HepG2 (cell line): ENCODE data around the gene JUND. TPM values are rescaled to one million over a fixed set of nuclear protein-coding genes. Genes with fewer than 3 reads are reported as not detected.

Experiments used
- CEBPZ ChIP-seq: IDR thresholded peaks from 2 replicates; pipeline ENCODE4 v1.6.1; 2012; ENCODE audit warnings: low read length, improper control_type of control experiment
- MTA3 ChIP-seq: sonication (generic); formaldehyde crosslinking; IDR thresholded peaks from 2 replicates; pipeline ENCODE4 v1.4.0; 2020; ENCODE audit warnings: missing genetic modification reagents
- MYC ChIP-seq: sonication (generic); formaldehyde crosslinking; IDR thresholded peaks from 2 replicates; pipeline ENCODE4 v1.9.0; 2021; ENCODE audit warnings: missing genetic modification reagents, borderline replicate concordance
- NONO ChIP-seq, 2 experiments: fragments of 450-650 bp in 1 of 2; sonication (generic) in 1 of 2; formaldehyde crosslinking in 1 of 2; IDR thresholded peaks in 1 of 2; conservative IDR thresholded peaks in 1 of 2; 2 replicates each; pipeline versions ENCODE4 v1.6.1 to v1.8.0; 2017 to 2022; ENCODE audit warnings: mild to moderate bottlenecking in 1 of 2, missing genetic modification reagents in 1 of 2, moderate library complexity in 1 of 2
- NR2F6 ChIP-seq, 2 experiments: IDR thresholded peaks; 2 replicates each; pipeline ENCODE4 v1.6.1; 2016; ENCODE audit warnings: antibody characterized with exemption in 1 of 2, mild to moderate bottlenecking in 1 of 2
- PRMT3 ChIP-seq: sonication (generic); formaldehyde crosslinking; IDR thresholded peaks from 2 replicates; pipeline ENCODE4 v1.8.1; 2022; ENCODE audit warnings: low read depth, mild to moderate bottlenecking, moderate library complexity, missing genetic modification reagents, borderline replicate concordance
- SAP130 ChIP-seq: IDR thresholded peaks from 2 replicates; pipeline ENCODE4 v1.6.1; 2016; ENCODE audit warnings: low read depth
- SOX5 ChIP-seq: IDR thresholded peaks from 2 replicates; pipeline ENCODE4 v1.6.1; 2016; ENCODE audit warnings: borderline replicate concordance
- TP53 ChIP-seq: sonication (generic); formaldehyde crosslinking; conservative IDR thresholded peaks from 2 replicates; pipeline ENCODE4 v1.4.0; 2020; ENCODE audit warnings: missing genetic modification reagents
- TSC22D2 ChIP-seq: sonication (generic); formaldehyde crosslinking; IDR thresholded peaks from 2 replicates; pipeline ENCODE4 v1.5.1; 2020; ENCODE audit warnings: missing genetic modification reagents, mild to moderate bottlenecking, borderline replicate concordance
- ZC3H13 ChIP-seq: sonication (generic); formaldehyde crosslinking; IDR thresholded peaks from 2 replicates; pipeline ENCODE4 v1.8.1; 2023; ENCODE audit warnings: mild to moderate bottlenecking, missing genetic modification reagents, moderate library complexity
- ZNF224 ChIP-seq: sonication (generic); formaldehyde crosslinking; IDR thresholded peaks from 2 replicates; pipeline ENCODE4 v1.5.0; 2020; ENCODE audit warnings: mild to moderate bottlenecking, missing genetic modification reagents
- ZNF276 ChIP-seq: sonication (generic); formaldehyde crosslinking; IDR thresholded peaks from 2 replicates; pipeline ENCODE4 v1.4.0; 2020; ENCODE audit warnings: mild to moderate bottlenecking, low read depth, missing genetic modification reagents
- ZNF354B ChIP-seq: sonication (generic); formaldehyde crosslinking; IDR thresholded peaks from 2 replicates; pipeline ENCODE4 v1.8.0; 2022; ENCODE audit warnings: mild to moderate bottlenecking, missing genetic modification reagents
- ZNF570 ChIP-seq: sonication (generic); formaldehyde crosslinking; IDR thresholded peaks from 2 replicates; pipeline ENCODE4 v1.4.0; 2020; ENCODE audit warnings: mild to moderate bottlenecking, missing genetic modification reagents, borderline replicate concordance
- ZNF615 ChIP-seq: sonication (generic); formaldehyde crosslinking; IDR thresholded peaks from 2 replicates; pipeline ENCODE4 v1.5.0; 2020; ENCODE audit warnings: mild to moderate bottlenecking, missing genetic modification reagents, borderline replicate concordance
- ZNF724P ChIP-seq: sonication (generic); formaldehyde crosslinking; IDR thresholded peaks from 2 replicates; pipeline ENCODE4 v1.8.0; 2022; ENCODE audit warnings: missing genetic modification reagents, borderline replicate concordance
- ZSCAN25 ChIP-seq: sonication (generic); formaldehyde crosslinking; IDR thresholded peaks from 2 replicates; pipeline ENCODE4 v1.8.0; 2022; ENCODE audit warnings: mild to moderate bottlenecking, missing genetic modification reagents
- polyA plus RNA-seq, 8 experiments: library from polyadenylated mRNA; depleted of rRNA in 3 of 8; stranded (reverse) in 7 of 8; unstranded in 1 of 8; fragments of >200 nt; fragmentation: Illumina TruSeq in 4 of 8; extraction: Trizol in 4 of 8; gene quantifications; 2 replicates each; pipeline versions ENCODE4 v1.2.1 to v1.2.3, GENCODE V29; 2011 to 2016; ENCODE audit warnings: low read depth in 4 of 8, missing spikeins in 1 of 8, mixed read lengths in 1 of 8; ENCODE audit not compliant: insufficient read depth in 1 of 8
- total RNA-seq, 5 experiments: library from RNA; depleted of rRNA; stranded (reverse); fragments of >200 nt; fragmentation: Illumina TruSeq; extraction: Trizol; gene quantifications; 2 replicates each; pipeline ENCODE4 v1.2.3, GENCODE V29; 2016; ENCODE audit warnings: low read depth in 1 of 5
- TF ChIP-seq, protein P1 (sequence below): sonication (generic); formaldehyde crosslinking; IDR thresholded peaks from 2 replicates; pipeline ENCODE4 v1.5.0; 2020; ENCODE audit warnings: mild to moderate bottlenecking, low read depth, missing genetic modification reagents, borderline replicate concordance
- TF ChIP-seq, protein P2 (sequence below): sonication (generic); formaldehyde crosslinking; IDR thresholded peaks from 2 replicates; pipeline ENCODE4 v1.5.1; 2020; ENCODE audit warnings: mild to moderate bottlenecking, missing genetic modification reagents, moderate library complexity

The JUND gene
- total and polyA plus RNA-seq, 2 of the 13 experiments (the other 11 are each of a cell fraction or from before 2014, with no cell fraction given), result 41.2 to 59.8 TPM

DNA sequence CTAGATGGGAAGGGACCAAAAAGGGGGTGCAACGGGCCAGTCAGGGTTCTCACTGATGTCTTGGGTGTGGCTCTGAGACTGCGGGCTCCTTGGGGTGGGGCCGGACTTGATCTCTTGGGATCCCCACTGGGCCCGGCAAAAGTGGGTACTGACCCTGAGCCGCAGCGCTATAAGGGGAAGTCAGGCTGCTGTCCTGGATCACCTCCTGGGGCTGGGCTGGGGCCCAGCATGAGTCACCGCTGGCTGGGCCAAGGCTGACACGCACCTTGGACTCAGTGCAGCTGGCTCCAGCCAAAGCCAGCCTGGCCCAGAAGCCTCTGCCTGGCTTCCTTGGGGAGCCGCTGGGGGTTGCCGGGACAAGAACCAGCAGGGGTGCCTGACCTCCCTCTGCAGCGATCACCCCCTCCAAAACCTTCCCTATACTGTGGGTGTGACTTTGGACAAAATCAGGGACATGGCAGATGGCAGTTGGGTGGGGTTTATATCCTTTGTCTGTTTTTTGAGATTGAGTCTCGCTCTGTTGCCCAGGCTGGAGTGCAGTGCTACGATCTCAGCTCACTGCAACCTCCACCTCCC lies 6.6 kb downstream of the JUND start (continued):
- TF ChIP-seq NR2F6 (IDR thresholded peaks at IDR 0.05) (peak; percentile 38), NR2F6 (CRISPR knock-in tag; IDR thresholded peaks at IDR 0.05) (peak; percentile 59), ZNF570 (CRISPR knock-in tag) (no peak), SAP130 (peak; percentile 71), ZNF224 (CRISPR knock-in tag) (no peak), ZNF615 (CRISPR knock-in tag) (no peak), TSC22D2 (CRISPR knock-in tag) (no peak), TP53 (CRISPR knock-in tag) (no peak), ZNF354B (CRISPR knock-in tag) (no peak), ZSCAN25 (no peak), MYC (CRISPR knock-in tag) (0 out of 2 replicates have a peak, but pooled peaks have one; percentile 33), ZNF276 (CRISPR knock-in tag) (no peak), ZNF724P (no peak), MTA3 (CRISPR knock-in tag) (no peak), NONO (IDR thresholded peaks at IDR 0.05) (no peak), NONO (CRISPR knock-in tag; conservative IDR thresholded peaks at IDR 0.05) (no peak), PRMT3 (CRISPR knock-in tag) (no peak), CEBPZ (no peak), ZC3H13 (CRISPR knock-in tag) (no peak; the same call in 1 of the 2 replicates), SOX5 (CRISPR knock-in tag) (no peak)
- TF ChIP-seq, protein P1, sequence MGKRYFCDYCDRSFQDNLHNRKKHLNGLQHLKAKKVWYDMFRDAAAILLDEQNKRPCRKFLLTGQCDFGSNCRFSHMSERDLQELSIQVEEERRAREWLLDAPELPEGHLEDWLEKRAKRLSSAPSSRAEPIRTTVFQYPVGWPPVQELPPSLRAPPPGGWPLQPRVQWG (CRISPR knock-in tag), result no peak
- TF ChIP-seq, protein P2, sequence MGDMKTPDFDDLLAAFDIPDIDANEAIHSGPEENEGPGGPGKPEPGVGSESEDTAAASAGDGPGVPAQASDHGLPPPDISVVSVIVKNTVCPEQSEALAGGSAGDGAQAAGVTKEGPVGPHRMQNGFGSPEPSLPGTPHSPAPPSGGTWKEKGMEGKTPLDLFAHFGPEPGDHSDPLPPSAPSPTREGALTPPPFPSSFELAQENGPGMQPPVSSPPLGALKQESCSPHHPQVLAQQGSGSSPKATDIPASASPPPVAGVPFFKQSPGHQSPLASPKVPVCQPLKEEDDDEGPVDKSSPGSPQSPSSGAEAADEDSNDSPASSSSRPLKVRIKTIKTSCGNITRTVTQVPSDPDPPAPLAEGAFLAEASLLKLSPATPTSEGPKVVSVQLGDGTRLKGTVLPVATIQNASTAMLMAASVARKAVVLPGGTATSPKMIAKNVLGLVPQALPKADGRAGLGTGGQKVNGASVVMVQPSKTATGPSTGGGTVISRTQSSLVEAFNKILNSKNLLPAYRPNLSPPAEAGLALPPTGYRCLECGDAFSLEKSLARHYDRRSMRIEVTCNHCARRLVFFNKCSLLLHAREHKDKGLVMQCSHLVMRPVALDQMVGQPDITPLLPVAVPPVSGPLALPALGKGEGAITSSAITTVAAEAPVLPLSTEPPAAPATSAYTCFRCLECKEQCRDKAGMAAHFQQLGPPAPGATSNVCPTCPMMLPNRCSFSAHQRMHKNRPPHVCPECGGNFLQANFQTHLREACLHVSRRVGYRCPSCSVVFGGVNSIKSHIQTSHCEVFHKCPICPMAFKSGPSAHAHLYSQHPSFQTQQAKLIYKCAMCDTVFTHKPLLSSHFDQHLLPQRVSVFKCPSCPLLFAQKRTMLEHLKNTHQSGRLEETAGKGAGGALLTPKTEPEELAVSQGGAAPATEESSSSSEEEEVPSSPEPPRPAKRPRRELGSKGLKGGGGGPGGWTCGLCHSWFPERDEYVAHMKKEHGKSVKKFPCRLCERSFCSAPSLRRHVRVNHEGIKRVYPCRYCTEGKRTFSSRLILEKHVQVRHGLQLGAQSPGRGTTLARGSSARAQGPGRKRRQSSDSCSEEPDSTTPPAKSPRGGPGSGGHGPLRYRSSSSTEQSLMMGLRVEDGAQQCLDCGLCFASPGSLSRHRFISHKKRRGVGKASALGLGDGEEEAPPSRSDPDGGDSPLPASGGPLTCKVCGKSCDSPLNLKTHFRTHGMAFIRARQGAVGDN, result peak; percentile 92
